Ectodermal cell (in vitro differentiated cells): Measurements from ENCODE around the gene POLN.
"Not testable (repeated sequence)": the region's sequence is repeated elsewhere in the genome, so short reads cannot be mapped to it uniquely, and the experiment has no call there.

Experiments
- H3K27ac ChIP-seq: 2 replicates; pipeline ENCODE4 v1.7.0; 2013; ENCODE audit warnings: mild to moderate bottlenecking, low read depth, low read length; ENCODE audit not compliant: insufficient read depth, poor library complexity, severe bottlenecking
- H3K27me3 ChIP-seq: 2 replicates; pipeline ENCODE4 v1.7.0; 2013; ENCODE audit warnings: mild to moderate bottlenecking, low read length; ENCODE audit not compliant: insufficient read depth, control insufficient read depth, poor library complexity, severe bottlenecking
- H3K36me3 ChIP-seq: one replicate; pipeline ENCODE4 v1.7.0; 2013; ENCODE audit warnings: low read length; ENCODE audit not compliant: control insufficient read depth, insufficient read depth
- H3K4me1 ChIP-seq: one replicate; pipeline ENCODE4 v1.7.0; 2013; ENCODE audit warnings: low read length; ENCODE audit not compliant: control insufficient read depth, insufficient read depth
- H3K4me3 ChIP-seq: 2 replicates; pipeline ENCODE4 v1.7.0; 2013; ENCODE audit warnings: low read depth, low read length, control low read depth; ENCODE audit not compliant: insufficient read depth
- H3K9me3 ChIP-seq: 2 replicates; pipeline ENCODE4 v1.7.0; 2013; ENCODE audit warnings: mild to moderate bottlenecking, low read length, moderate library complexity; ENCODE audit not compliant: control insufficient read depth
- WGBS, 2 experiments: methylation state at CpG; one replicate each; pipeline ENCODE4 v1.1.7; 2013; ENCODE audit warnings: missing lambda C conversion rate in 2 of 2; 5-methylcytosine and 5-hydroxymethylcytosine counted together

POLN gene

DNA sequence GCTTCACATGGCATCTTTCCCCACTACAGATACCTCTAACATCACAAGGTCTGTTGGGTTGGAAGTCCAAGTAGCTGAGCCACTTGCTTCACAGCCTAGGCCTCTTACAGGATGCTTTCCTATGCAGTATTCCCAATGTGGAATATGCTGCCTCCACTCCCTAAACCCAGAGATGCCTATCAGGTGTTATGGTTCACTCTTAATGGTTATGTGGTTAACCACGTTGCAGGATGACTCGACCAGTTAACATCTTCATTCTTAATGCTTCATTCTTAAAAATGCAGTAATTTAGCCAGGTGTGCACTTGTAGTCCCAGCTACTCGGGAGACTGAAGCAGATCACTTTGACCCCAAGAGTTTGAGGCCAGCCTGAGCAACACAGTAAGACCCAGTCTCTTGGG lies 24.2 kb downstream of the POLN start:
- no peaks in the 10 kb centered on the region for H3K9me3 ChIP-seq
- H3K4me3 ChIP-seq = no peak overlapping the region
- H3K27me3 ChIP-seq = no peaks in the 10 kb centered on the region
- H3K4me1 ChIP-seq = no peaks in the 10 kb centered on the region
- 85 to 88% methylated on average over 3 of the region's 3 CpGs for WGBS, 2 experiments
- no peaks in the 10 kb centered on the region for H3K36me3 ChIP-seq
- H3K27ac ChIP-seq = no peak overlapping the region

GRCh38 chr4:2212831-2213230 lies 29.1 kb downstream of the POLN start:
- no peak overlapping the region for H3K27ac ChIP-seq
- H3K9me3 ChIP-seq = no peaks in the 10 kb centered on the region
- no peaks in the 10 kb centered on the region for H3K27me3 ChIP-seq
- 67% methylated on average over 1 of the region's 1 CpG; no CpG with 5 or more reads in 1 of the 2 experiments for WGBS, 2 experiments
- H3K4me1 ChIP-seq = no peaks in the 10 kb centered on the region
- no peak overlapping the region for H3K4me3 ChIP-seq
- H3K36me3 ChIP-seq = no peaks in the 10 kb centered on the region

GRCh38 chr4:2202789-2203188 lies 39.1 kb downstream of the POLN start:
- WGBS, 2 experiments = 100% methylated on average over 1 of the region's 1 CpG
- not testable (repeated sequence) for H3K9me3 ChIP-seq, H3K27me3 ChIP-seq, H3K36me3 ChIP-seq, H3K4me1 ChIP-seq, H3K4me3 ChIP-seq, H3K27ac ChIP-seq

- no peaks in the 10 kb centered on the region for H3K36me3 ChIP-seq
- H3K4me1 ChIP-seq = no peaks in the 10 kb centered on the region
- 84 to 93% methylated on average over 3 of the region's 4 CpGs for WGBS, 2 experiments
- H3K4me3 ChIP-seq = no peak overlapping the region
- H3K27me3 ChIP-seq = no peaks in the 10 kb centered on the region
- no peak overlapping the region for H3K27ac ChIP-seq
- no peaks in the 10 kb centered on the region for H3K9me3 ChIP-seq
Measured at GRCh38 chr4:2194496-2194895, 47.4 kb downstream of the POLN start.

GRCh38 chr4:2193326-2193725 lies 48.6 kb downstream of the POLN start:
- Histone ChIP-seq H3K27ac (no peak overlapping the region), H3K27me3 (no peaks in the 10 kb centered on the region)
- 90% methylated on average over 7 of the region's 7 CpGs for WGBS, 2 experiments

DNA sequence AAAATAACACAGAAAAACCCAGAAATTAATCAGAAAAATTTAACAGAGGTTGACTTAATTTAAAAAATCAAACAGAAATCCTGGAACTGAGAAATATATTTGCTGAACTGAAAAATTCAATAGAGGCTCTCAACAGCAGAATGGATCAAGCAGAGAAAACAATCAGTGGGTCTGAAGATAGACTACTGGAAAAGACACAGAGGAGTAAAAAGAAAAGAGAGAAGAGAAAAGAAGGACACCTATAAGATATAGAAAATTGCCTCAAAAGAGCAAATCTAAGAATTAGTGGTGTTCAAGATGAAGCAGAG lies 55.1 kb downstream of the POLN start:
- H3K27me3 ChIP-seq = no peaks in the 10 kb centered on the region
- H3K9me3 ChIP-seq = peaks cover 3% of the 10 kb centered on the region
- no peaks in the 10 kb centered on the region for H3K4me1 ChIP-seq
- no peaks in the 10 kb centered on the region for H3K36me3 ChIP-seq
- H3K4me3 ChIP-seq = no peak overlapping the region
- H3K27ac ChIP-seq = no peak overlapping the region

More at GRCh38 chr4:2193326-2193725, 48.6 kb downstream of the POLN start:
- no peaks in the 10 kb centered on the region for H3K36me3 ChIP-seq
- no peaks in the 10 kb centered on the region for H3K9me3 ChIP-seq
- H3K4me3 ChIP-seq = no peak overlapping the region
- no peaks in the 10 kb centered on the region for H3K4me1 ChIP-seq

- WGBS, 2 experiments = 40 to 45% methylated on average over 9 of the region's 9 CpGs
- Histone ChIP-seq H3K27me3 (no peaks in the 10 kb centered on the region), H3K9me3 (peaks cover 3% of the 10 kb centered on the region), H3K4me1 (no peaks in the 10 kb centered on the region), H3K27ac (no peak overlapping the region), H3K4me3 (no peak overlapping the region), H3K36me3 (no peaks in the 10 kb centered on the region)
Measured at GRCh38 chr4:2186133-2186864, 55.6 kb downstream of the POLN start.

DNA sequence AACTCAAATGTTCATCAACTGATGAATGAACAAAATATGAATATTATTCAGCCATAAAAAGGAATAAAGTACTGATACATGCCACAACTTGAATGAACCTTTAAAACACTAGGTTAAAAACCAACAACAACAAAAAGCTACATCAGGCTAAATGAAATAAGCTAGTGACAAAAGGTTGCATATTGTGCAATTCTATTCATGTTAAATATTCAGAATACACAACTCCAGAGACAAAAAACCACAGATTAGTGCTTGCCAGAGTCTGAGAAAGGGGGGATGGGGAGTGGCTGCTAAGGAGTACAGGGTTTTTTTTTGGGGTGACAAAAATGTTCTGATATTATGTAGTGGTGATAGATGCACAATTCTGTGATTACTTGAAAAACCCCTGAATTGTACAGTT lies 58.5 kb downstream of the POLN start:
- Histone ChIP-seq H3K4me3 (no peak overlapping the region), H3K9me3 (peaks cover 3% of the 10 kb centered on the region), H3K27ac (no peak overlapping the region), H3K27me3 (no peaks in the 10 kb centered on the region), H3K36me3 (no peaks in the 10 kb centered on the region), H3K4me1 (no peaks in the 10 kb centered on the region)

DNA sequence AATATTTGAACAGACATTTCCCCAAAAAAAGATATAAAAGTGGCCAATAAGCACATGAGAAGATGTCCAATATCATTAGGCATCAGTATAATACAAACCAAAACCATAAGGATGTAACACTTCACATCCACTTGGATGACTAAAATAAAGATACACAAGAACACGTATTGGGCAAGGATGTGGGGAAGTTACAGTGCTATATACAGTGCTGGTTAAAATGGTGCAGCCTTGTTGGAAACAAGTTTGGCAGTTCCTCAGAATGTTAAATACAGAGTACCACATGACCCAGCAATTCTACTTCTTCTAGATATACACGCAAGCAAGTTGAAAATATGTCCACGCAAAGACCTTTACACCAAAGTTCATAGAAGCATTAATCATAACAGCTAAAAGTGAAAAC lies 58.9 kb downstream of the POLN start:
- WGBS, 2 experiments = 58 to 61% methylated on average over 3 of the region's 3 CpGs
- H3K27ac ChIP-seq = no peak overlapping the region
- no peaks in the 10 kb centered on the region for H3K4me1 ChIP-seq
- H3K36me3 ChIP-seq = no peaks in the 10 kb centered on the region
- H3K27me3 ChIP-seq = no peaks in the 10 kb centered on the region
- peaks cover 3% of the 10 kb centered on the region for H3K9me3 ChIP-seq
- H3K4me3 ChIP-seq = no peak overlapping the region

GRCh38 chr4:2180410-2180809 lies 61.5 kb downstream of the POLN start:
- Histone ChIP-seq H3K36me3 (no peaks in the 10 kb centered on the region), H3K9me3 (peaks cover 3% of the 10 kb centered on the region), H3K4me1 (no peaks in the 10 kb centered on the region), H3K4me3 (no peak overlapping the region), H3K27me3 (no peaks in the 10 kb centered on the region), H3K27ac (no peak overlapping the region)
- 92 to 98% methylated on average over 2 of the region's 2 CpGs for WGBS, 2 experiments

DNA sequence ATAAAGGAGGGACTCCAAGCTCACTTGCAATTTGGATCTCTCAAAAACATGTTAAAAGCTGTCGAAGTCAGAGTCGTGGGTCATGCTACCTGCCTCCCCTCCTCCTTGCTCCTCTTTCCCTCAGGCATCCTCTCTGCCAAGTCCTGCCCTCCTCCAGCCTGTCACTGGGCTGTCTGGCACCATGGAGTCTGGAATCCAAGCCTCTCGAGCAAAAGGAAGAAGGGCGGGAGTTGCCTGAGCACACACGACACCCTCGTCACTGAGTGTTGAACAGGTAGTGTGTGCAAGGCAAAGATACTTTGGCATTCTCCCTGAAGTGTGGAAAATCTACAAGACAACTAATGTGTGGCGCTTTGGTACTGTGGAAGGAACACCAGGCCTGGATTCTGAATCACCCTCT lies 62.2 kb downstream of the POLN start:
- Histone ChIP-seq H3K27me3 (no peaks in the 10 kb centered on the region), H3K27ac (no peak overlapping the region), H3K4me1 (no peaks in the 10 kb centered on the region), H3K9me3 (peaks cover 3% of the 10 kb centered on the region), H3K4me3 (no peak overlapping the region), H3K36me3 (no peaks in the 10 kb centered on the region)
- 81 to 87% methylated on average over 7 of the region's 7 CpGs for WGBS, 2 experiments
